Mesenchymal stem cell (in vitro differentiated cells and primary cell): ENCODE data around the gene EGFL6.
A peak's percentile ranks its signal among the peaks of the same experiment; 100 is the strongest.
"Not testable (repeated sequence)": the region's sequence is repeated elsewhere in the genome, so short reads cannot be mapped to it uniquely, and the experiment has no call there.

Experiments used
- DNase-seq: peaks from one replicate; pipeline ENCODE4 v3.0.0-alpha.2; 2013
- H2AFZ ChIP-seq: one replicate; pipeline ENCODE4 v1.6.1; 2013; ENCODE audit warnings: low read depth, mild to moderate bottlenecking, control low read depth, inconsistent platforms, low read length, moderate library complexity
- H2AK5ac ChIP-seq: 2 replicates; pipeline ENCODE4 v1.6.1; 2013; ENCODE audit warnings: low read length, moderate library complexity, mild to moderate bottlenecking, inconsistent platforms; ENCODE audit not compliant: severe bottlenecking
- H2BK120ac ChIP-seq: one replicate; pipeline ENCODE4 v1.6.1; 2013; ENCODE audit warnings: low read depth, mild to moderate bottlenecking, inconsistent platforms, low read length, moderate library complexity
- H2BK12ac ChIP-seq, 2 experiments: one replicate each; pipeline ENCODE4 v1.6.1; 2013; ENCODE audit warnings: inconsistent platforms in 2 of 2, low read length in 2 of 2, mild to moderate bottlenecking in 2 of 2, moderate library complexity in 2 of 2, control low read depth in 1 of 2
- H2BK15ac ChIP-seq: one replicate; pipeline ENCODE4 v1.6.1; 2013; ENCODE audit warnings: mild to moderate bottlenecking, low read depth, inconsistent platforms; ENCODE audit not compliant: poor library complexity, severe bottlenecking
- H2BK5ac ChIP-seq: 2 replicates; pipeline ENCODE4 v1.6.1; 2013; ENCODE audit warnings: low read depth, mild to moderate bottlenecking, low read length, control low read depth, inconsistent platforms; ENCODE audit not compliant: poor library complexity, severe bottlenecking
- H3K14ac ChIP-seq, 2 experiments: one replicate each; pipeline ENCODE4 v1.6.1; 2013; ENCODE audit warnings: inconsistent platforms in 2 of 2, low read length in 2 of 2, control low read depth in 1 of 2, mild to moderate bottlenecking in 1 of 2, moderate library complexity in 1 of 2
- H3K18ac ChIP-seq, 2 experiments: one replicate each; pipeline ENCODE4 v1.6.1; 2013; ENCODE audit warnings: inconsistent platforms in 2 of 2, low read length in 2 of 2, control low read depth in 1 of 2, low read depth in 1 of 2, mild to moderate bottlenecking in 1 of 2
- H3K23ac ChIP-seq, 2 experiments: one replicate each; pipeline ENCODE4 v1.6.1; 2013; ENCODE audit warnings: inconsistent platforms in 2 of 2, low read length in 2 of 2, mild to moderate bottlenecking in 2 of 2, moderate library complexity in 2 of 2, control low read depth in 1 of 2
- H3K27ac ChIP-seq: 2 replicates; pipeline ENCODE4 v1.5.1; 2013; ENCODE audit warnings: mild to moderate bottlenecking, moderate library complexity, low read length, control low read depth, inconsistent platforms; ENCODE audit not compliant: poor library complexity, severe bottlenecking
- H3K27me3 ChIP-seq, 2 experiments: 2 replicates each; pipeline versions ENCODE4 v1.6.1 to v1.7.0; 2013; ENCODE audit warnings: low read length in 2 of 2, mild to moderate bottlenecking in 2 of 2, moderate library complexity in 2 of 2, control low read depth in 1 of 2, inconsistent platforms in 1 of 2; ENCODE audit not compliant: control insufficient read depth in 1 of 2, insufficient read depth in 1 of 2
- H3K36me3 ChIP-seq, 2 experiments: 2 replicates each; pipeline versions ENCODE4 v1.6.1 to v1.7.0; 2013; ENCODE audit warnings: low read length in 2 of 2, control low read depth in 1 of 2, inconsistent platforms in 1 of 2, low read depth in 1 of 2, mild to moderate bottlenecking in 1 of 2; ENCODE audit not compliant: insufficient read depth in 2 of 2, control insufficient read depth in 1 of 2
- H3K4ac ChIP-seq, 2 experiments: one replicate each; pipeline ENCODE4 v1.6.1; 2013; ENCODE audit warnings: inconsistent platforms in 2 of 2, low read length in 2 of 2, mild to moderate bottlenecking in 2 of 2, moderate library complexity in 2 of 2, control low read depth in 1 of 2, low read depth in 1 of 2
- H3K4me1 ChIP-seq: 2 replicates; pipeline ENCODE4 v1.6.1; 2013; ENCODE audit warnings: low read depth, low read length, control low read depth; ENCODE audit not compliant: control insufficient read depth, insufficient read depth
- H3K4me2 ChIP-seq: 2 replicates; pipeline ENCODE4 v1.6.1; 2013; ENCODE audit warnings: low read length, mild to moderate bottlenecking, inconsistent platforms; ENCODE audit not compliant: poor library complexity, severe bottlenecking
- H3K4me3 ChIP-seq, 2 experiments: 2 replicates each; pipeline versions ENCODE4 v1.5.1 to v1.7.0; 2013; ENCODE audit warnings: low read length in 2 of 2, mild to moderate bottlenecking in 2 of 2, control low read depth in 1 of 2, low read depth in 1 of 2; ENCODE audit not compliant: insufficient read depth in 1 of 2
- H3K79me1 ChIP-seq: replicated peaks from 2 replicates; pipeline ENCODE4 v1.6.1; 2013; ENCODE audit warnings: mild to moderate bottlenecking, control low read depth, low read length, inconsistent platforms; ENCODE audit not compliant: poor library complexity, severe bottlenecking
- H3K9ac ChIP-seq: 2 replicates; pipeline ENCODE4 v1.7.0; 2013; ENCODE audit warnings: mild to moderate bottlenecking, low read length, moderate library complexity
- H3K9me3 ChIP-seq: 2 replicates; pipeline ENCODE4 v1.7.0; 2013; ENCODE audit warnings: mild to moderate bottlenecking, low read length; ENCODE audit not compliant: control insufficient read depth
- H4K8ac ChIP-seq: one replicate; pipeline ENCODE4 v1.6.1; 2013; ENCODE audit warnings: inconsistent platforms, mild to moderate bottlenecking, low read length, moderate library complexity
- H4K91ac ChIP-seq: one replicate; pipeline ENCODE4 v1.6.1; 2013; ENCODE audit warnings: mild to moderate bottlenecking, low read length, inconsistent platforms
- WGBS: methylation state at CpG from one replicate; pipeline ENCODE4 v1.1.7; 2013; ENCODE audit warnings: mixed read lengths; 5-methylcytosine and 5-hydroxymethylcytosine counted together

EGFL6 gene

GRCh38 chrX:13669755-13670154 is 100.4 kb downstream of the EGFL6 start:
- not testable (repeated sequence) for H3K14ac ChIP-seq, H2BK5ac ChIP-seq, H2BK120ac ChIP-seq, H3K36me3 ChIP-seq, H3K9me3 ChIP-seq, H2BK12ac ChIP-seq, H3K4me3 ChIP-seq, H2BK15ac ChIP-seq, H3K4me2 ChIP-seq, H4K8ac ChIP-seq, H3K4me1 ChIP-seq, H3K4ac ChIP-seq, H3K79me1 ChIP-seq, H2AK5ac ChIP-seq, H3K23ac ChIP-seq, H3K18ac ChIP-seq, H2AFZ ChIP-seq, H4K91ac ChIP-seq, DNase-seq
- Histone ChIP-seq H3K27ac (peak overlapping the region; percentile 89), H3K27me3 (peaks cover 0 to 35% of the 10 kb centered on the region in 2 experiments), H3K9ac (peak overlapping the region; percentile 72)
- 98% methylated on average over 6 of the region's 8 CpGs for WGBS

GRCh38 chrX:13670197-13670596 is 100.8 kb downstream of the EGFL6 start:
- 88% methylated on average over 5 of the region's 5 CpGs for WGBS

DNA sequence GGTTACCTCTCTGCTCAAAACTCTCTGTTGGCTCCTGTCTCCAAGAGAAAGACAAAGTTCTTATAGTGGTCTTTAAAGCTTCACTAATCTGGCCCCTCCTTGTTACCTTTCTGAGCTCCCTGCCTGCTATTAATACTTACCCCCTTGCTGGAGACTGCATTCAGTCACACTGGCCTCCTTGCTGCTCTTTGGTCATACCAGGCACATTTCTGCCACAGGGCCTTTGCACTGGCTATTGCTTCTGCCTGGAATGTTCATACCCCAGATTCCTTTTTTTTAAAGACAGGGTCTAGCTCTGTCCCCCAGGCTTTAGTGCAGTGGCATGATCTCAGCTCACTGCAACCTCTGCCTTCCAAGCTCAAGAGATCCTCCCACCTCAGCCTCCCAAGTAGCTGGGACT is 103.6 kb downstream of the EGFL6 start:
- Histone ChIP-seq H2BK120ac (no peak overlapping the region), H2BK12ac (no peak overlapping the region), H4K91ac (no peak overlapping the region), H3K79me1 (no peaks in the 10 kb centered on the region), H3K9me3 (peaks cover 5% of the 10 kb centered on the region), H2AFZ (no peak overlapping the region), H3K4me1 (no peaks in the 10 kb centered on the region), H3K27ac (no peak overlapping the region), H3K27me3 (peaks cover 0 to 27% of the 10 kb centered on the region in 2 experiments), H3K14ac (no peak overlapping the region), H3K23ac (no peak overlapping the region), H3K18ac (no peak overlapping the region), H2AK5ac (no peak overlapping the region), H2BK15ac (no peak overlapping the region), H2BK5ac (no peak overlapping the region), H4K8ac (no peak overlapping the region), H3K36me3 (no peaks in the 10 kb centered on the region), H3K4ac (no peak overlapping the region), H3K4me2 (no peak overlapping the region), H3K9ac (no peak overlapping the region), H3K4me3 (no peak overlapping the region)
- DNase-seq = no peak

More at GRCh38 chrX:13670197-13670596, 100.8 kb downstream of the EGFL6 start:
- H3K27me3 ChIP-seq = peaks cover 0 to 35% of the 10 kb centered on the region in 2 experiments
- no peak overlapping the region for H3K4me2 ChIP-seq
- H2AK5ac ChIP-seq = no peak overlapping the region
- H3K36me3 ChIP-seq = no peaks in the 10 kb centered on the region
- no peak for DNase-seq
- no peak overlapping the region for H2BK5ac ChIP-seq
- no peak overlapping the region for H2BK12ac ChIP-seq
- no peak overlapping the region for H2BK120ac ChIP-seq
- H3K9ac ChIP-seq = no peak overlapping the region
- no peak overlapping the region for H3K14ac ChIP-seq
- H3K79me1 ChIP-seq = no peaks in the 10 kb centered on the region
- no peak overlapping the region for H3K27ac ChIP-seq
- no peak overlapping the region for H4K91ac ChIP-seq
- H2AFZ ChIP-seq = no peak overlapping the region
- H2BK15ac ChIP-seq = no peak overlapping the region
- peaks cover 5% of the 10 kb centered on the region for H3K9me3 ChIP-seq
- H3K23ac ChIP-seq = no peak overlapping the region
- H4K8ac ChIP-seq = no peak overlapping the region
- no peak overlapping the region for H3K4ac ChIP-seq
- no peak overlapping the region for H3K4me3 ChIP-seq
- peaks cover 1% of the 10 kb centered on the region for H3K4me1 ChIP-seq
- H3K18ac ChIP-seq = no peak overlapping the region

- no peaks in the 10 kb centered on the region for H3K4me1 ChIP-seq
- no peak overlapping the region for H3K4me3 ChIP-seq
- no peak overlapping the region for H3K9ac ChIP-seq
- no peak overlapping the region for H2BK15ac ChIP-seq
- no peak overlapping the region for H3K18ac ChIP-seq
- no peak overlapping the region for H4K8ac ChIP-seq
- no peak overlapping the region for H3K23ac ChIP-seq
- no peak overlapping the region for H2BK12ac ChIP-seq
- no peak overlapping the region for H2BK120ac ChIP-seq
- H3K27me3 ChIP-seq = peaks cover 0 to 19% of the 10 kb centered on the region in 2 experiments
- H3K79me1 ChIP-seq = no peaks in the 10 kb centered on the region
- H2AFZ ChIP-seq = no peak overlapping the region
- no peak overlapping the region for H3K4ac ChIP-seq
- no peak overlapping the region for H3K14ac ChIP-seq
- no peak overlapping the region for H4K91ac ChIP-seq
- H3K27ac ChIP-seq = no peak overlapping the region
- no peaks in the 10 kb centered on the region for H3K36me3 ChIP-seq
- no peak overlapping the region for H3K4me2 ChIP-seq
- no peak overlapping the region for H2AK5ac ChIP-seq
- H2BK5ac ChIP-seq = no peak overlapping the region
- no peak for DNase-seq
- no peaks in the 10 kb centered on the region for H3K9me3 ChIP-seq
Observed at GRCh38 chrX:13676885-13677284, 107.5 kb downstream of the EGFL6 start.
